ENCODE measurements around the gene NISCH. TPM values are rescaled to one million over a fixed set of nuclear protein-coding genes. Genes with fewer than 3 reads are reported as not detected.

The NISCH gene
- total and polyA plus RNA-seq, 2 experiments from 2014 or later = 18.4 to 76.4 TPM

- 0 out of 2 replicates have a peak, but pooled peaks cover 6% of the 10 kb centered on the region for H3F3A ChIP-seq (replicated peaks; ENCODE audit: low read depth)
- peaks cover 27% of the 10 kb centered on the region for H3K36me3 ChIP-seq (ENCODE audit: insufficient read depth)
- H3K4me3 Mint-ChIP-seq = no peak overlapping the region
- DNase-seq (ENCODE audit: low spot score) = peak; percentile 78
- TF ChIP-seq, protein P1, sequence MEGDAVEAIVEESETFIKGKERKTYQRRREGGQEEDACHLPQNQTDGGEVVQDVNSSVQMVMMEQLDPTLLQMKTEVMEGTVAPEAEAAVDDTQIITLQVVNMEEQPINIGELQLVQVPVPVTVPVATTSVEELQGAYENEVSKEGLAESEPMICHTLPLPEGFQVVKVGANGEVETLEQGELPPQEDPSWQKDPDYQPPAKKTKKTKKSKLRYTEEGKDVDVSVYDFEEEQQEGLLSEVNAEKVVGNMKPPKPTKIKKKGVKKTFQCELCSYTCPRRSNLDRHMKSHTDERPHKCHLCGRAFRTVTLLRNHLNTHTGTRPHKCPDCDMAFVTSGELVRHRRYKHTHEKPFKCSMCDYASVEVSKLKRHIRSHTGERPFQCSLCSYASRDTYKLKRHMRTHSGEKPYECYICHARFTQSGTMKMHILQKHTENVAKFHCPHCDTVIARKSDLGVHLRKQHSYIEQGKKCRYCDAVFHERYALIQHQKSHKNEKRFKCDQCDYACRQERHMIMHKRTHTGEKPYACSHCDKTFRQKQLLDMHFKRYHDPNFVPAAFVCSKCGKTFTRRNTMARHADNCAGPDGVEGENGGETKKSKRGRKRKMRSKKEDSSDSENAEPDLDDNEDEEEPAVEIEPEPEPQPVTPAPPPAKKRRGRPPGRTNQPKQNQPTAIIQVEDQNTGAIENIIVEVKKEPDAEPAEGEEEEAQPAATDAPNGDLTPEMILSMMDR (conservative IDR thresholded peaks at IDR 0.05; ENCODE audit: low read depth in 2 of 2) = peak; percentile 57 to 74
- no peak for TF ChIP-seq EZH2 (IDR thresholded peaks at IDR 0.05; ENCODE audit: low read depth, unreplicated experiment)
- no peak overlapping the region for H3K4me3 ChIP-seq
- ATAC-seq = peak; percentile 89
- no peak overlapping the region for H3K4me2 ChIP-seq
- peaks cover 4% of the 10 kb centered on the region for H3K27me3 Mint-ChIP-seq (ENCODE audit: insufficient read depth, low read depth, poor library complexity)
- peaks cover 7% of the 10 kb centered on the region for H4K20me1 ChIP-seq (replicated peaks; ENCODE audit: insufficient read depth)
- no peak overlapping the region for H3K27ac ChIP-seq (ENCODE audit: low read depth)
- no peak overlapping the region for H3K27ac Mint-ChIP-seq
- no peak overlapping the region for H2AFZ ChIP-seq
- no peaks in the 10 kb centered on the region for H3K9me3 Mint-ChIP-seq
- peaks cover 26% of the 10 kb centered on the region for H3K79me2 ChIP-seq (replicated peaks; ENCODE audit: insufficient read depth)
- H3K9me2 ChIP-seq (ENCODE audit: insufficient read depth) = no peaks in the 10 kb centered on the region
- peaks cover 51% of the 10 kb centered on the region for H3K36me3 Mint-ChIP-seq (ENCODE audit: low read depth)
- no peaks in the 10 kb centered on the region; the same call in 2 of the 3 replicates for H3K4me1 Mint-ChIP-seq
- no peaks in the 10 kb centered on the region for H3K27me3 ChIP-seq (ENCODE audit: insufficient read depth)
- no peaks in the 10 kb centered on the region for H3K4me1 ChIP-seq (ENCODE audit: insufficient read depth)
Observed at GRCh38 chr3:52471371-52472238, 16.2 kb downstream of the NISCH start.

DNA sequence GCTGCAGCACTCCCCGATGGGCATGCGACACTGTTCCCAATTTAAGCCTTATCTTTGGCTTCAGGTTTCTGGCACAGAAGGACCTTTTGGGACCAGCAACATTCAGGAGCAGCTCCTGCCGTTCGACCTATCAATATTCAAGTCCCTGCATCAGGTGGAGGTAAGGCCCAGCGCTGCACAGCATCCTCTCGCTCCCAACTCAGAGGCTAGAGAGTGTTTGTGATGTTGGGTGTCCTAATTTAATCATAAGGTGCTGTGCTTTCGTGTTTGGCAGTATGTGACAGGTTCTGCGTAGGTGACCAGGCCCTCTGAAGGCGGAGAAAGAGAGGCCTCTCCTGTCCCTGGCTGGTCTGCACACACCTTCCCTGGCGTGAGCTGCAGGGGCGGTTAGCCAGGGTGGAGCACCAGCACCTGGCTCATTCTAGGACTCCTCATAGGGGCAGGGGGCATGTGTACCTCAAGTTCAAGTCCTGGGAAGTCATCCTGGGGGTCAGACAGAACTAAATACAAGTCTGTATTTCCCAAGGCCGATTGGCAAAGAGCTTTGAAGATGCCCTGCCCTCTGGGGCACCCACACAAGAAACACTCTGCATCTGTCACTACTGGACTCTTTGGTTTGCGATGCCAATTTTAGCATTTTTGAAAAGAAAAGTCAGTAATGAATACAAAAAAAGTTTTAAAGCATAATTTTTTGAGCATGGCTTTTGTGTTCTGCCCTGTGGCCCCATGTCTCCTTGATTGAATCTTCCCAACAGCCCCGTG, 17.0 kb downstream of the NISCH start:
- no peak overlapping the region for H3K27ac Mint-ChIP-seq
- H3K36me3 Mint-ChIP-seq (ENCODE audit: low read depth) = peaks cover 55% of the 10 kb centered on the region
- Histone ChIP-seq H4K20me1 (replicated peaks; ENCODE audit: insufficient read depth) (peaks cover 7% of the 10 kb centered on the region; the same call in 1 of the 2 replicates), H3K9me2 (ENCODE audit: insufficient read depth) (no peaks in the 10 kb centered on the region), H2AFZ (no peak overlapping the region), H3K79me2 (replicated peaks; ENCODE audit: insufficient read depth) (peaks cover 23% of the 10 kb centered on the region), H3F3A (replicated peaks; ENCODE audit: low read depth) (0 out of 2 replicates have a peak, but pooled peaks cover 6% of the 10 kb centered on the region), H3K4me2 (no peak overlapping the region), H3K4me3 (no peak overlapping the region), H3K27ac (ENCODE audit: low read depth) (no peak overlapping the region), H3K27me3 (ENCODE audit: insufficient read depth) (no peaks in the 10 kb centered on the region), H3K4me1 (ENCODE audit: insufficient read depth) (no peaks in the 10 kb centered on the region), H3K36me3 (ENCODE audit: insufficient read depth) (peaks cover 23% of the 10 kb centered on the region)
- H3K9me3 Mint-ChIP-seq = no peaks in the 10 kb centered on the region
- no peak for ATAC-seq
- H3K27me3 Mint-ChIP-seq (ENCODE audit: insufficient read depth, low read depth, poor library complexity) = peaks cover 4% of the 10 kb centered on the region
- TF ChIP-seq JUNB (IDR thresholded peaks at IDR 0.05; ENCODE audit: unreplicated experiment) (no peak), NANOG (IDR thresholded peaks at IDR 0.05; ENCODE audit: borderline replicate concordance) (no peak), EZH2 (IDR thresholded peaks at IDR 0.05; ENCODE audit: low read depth, unreplicated experiment) (no peak)
- TF ChIP-seq, protein P2, sequence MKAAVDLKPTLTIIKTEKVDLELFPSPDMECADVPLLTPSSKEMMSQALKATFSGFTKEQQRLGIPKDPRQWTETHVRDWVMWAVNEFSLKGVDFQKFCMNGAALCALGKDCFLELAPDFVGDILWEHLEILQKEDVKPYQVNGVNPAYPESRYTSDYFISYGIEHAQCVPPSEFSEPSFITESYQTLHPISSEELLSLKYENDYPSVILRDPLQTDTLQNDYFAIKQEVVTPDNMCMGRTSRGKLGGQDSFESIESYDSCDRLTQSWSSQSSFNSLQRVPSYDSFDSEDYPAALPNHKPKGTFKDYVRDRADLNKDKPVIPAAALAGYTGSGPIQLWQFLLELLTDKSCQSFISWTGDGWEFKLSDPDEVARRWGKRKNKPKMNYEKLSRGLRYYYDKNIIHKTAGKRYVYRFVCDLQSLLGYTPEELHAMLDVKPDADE (IDR thresholded peaks at IDR 0.05) = no peak
- TF ChIP-seq, protein P1 (conservative IDR thresholded peaks at IDR 0.05; ENCODE audit: low read depth in 2 of 2) = no peak
- H3K4me1 Mint-ChIP-seq = no peaks in the 10 kb centered on the region; the same call in 2 of the 3 replicates
- H3K4me3 Mint-ChIP-seq = no peak overlapping the region
- no peak for DNase-seq (ENCODE audit: low spot score)

Measured in GM23338 (cell line).